K562 (cell line): ENCODE results near the gene MRPS15. TPM values are rescaled to one million over a fixed set of nuclear protein-coding genes. Genes with fewer than 3 reads are reported as not detected.

ENCODE experiments used
- ATAC-seq: fragments of 200-7000 bp; cut with Tn5 transposase; 3 replicates; pipeline ENCODE4 v1.9.1; 2020; ENCODE audit warnings: moderate library complexity
- BruUV-seq: library from RNA; stranded (reverse); fragments of 400-500 nt; replicated peaks from 2 replicates; lab custom pipeline; 2021; lab: Mats Ljungman, UMichigan
- CTCF ChIA-PET: fragments of 300-600 bp; formaldehyde crosslinking; extraction: SDS; loops from one replicate; lab custom pipeline; 2021; ENCODE audit warnings: low intra/inter-chr PET ratio; lab: Yijun Ruan, JAX
- POLR2A ChIA-PET: fragments of 300-600, 350-650 bp; sonication (Branson Sonifier 250); formaldehyde crosslinking; extraction: SDS; loops from one replicate; lab custom pipeline; 2021; ENCODE audit warnings: antibody characterized with exemption, inconsistent platforms; lab: Yijun Ruan, JAX
- DNase-seq, 4 experiments: peaks; one replicate each; pipeline versions ENCODE4 v3.0.0 to v3.0.0-alpha.2; 2011 to 2018; ENCODE audit warnings: low spot score in 3 of 4, mixed read lengths in 3 of 4; ENCODE audit errors: extremely low read depth in 1 of 4
- FAIRE-seq: peaks from 2 replicates; lab custom pipeline; 2011; peaks lifted over from hg19 to GRCh38; lab: Jason Lieb, UNC
- H2AFZ ChIP-seq: 2 replicates; pipeline ENCODE4 v1.6.0; 2011; ENCODE audit warnings: low read depth, low read length, control low read depth, inconsistent platforms
- H3K27ac ChIP-seq: fragments of 200-600 bp; 3 replicates; pipeline ENCODE4 v1.8.0; 2011; ENCODE audit warnings: low read depth, mild to moderate bottlenecking, control low read depth, inconsistent platforms, low read length, moderate library complexity, mixed read lengths; ENCODE audit errors: extremely low read depth
- H3K27me3 ChIP-seq, 2 experiments: fragments of 300-600 bp in 1 of 2; 2 replicates in 1 of 2; 3 replicates in 1 of 2; pipeline versions ENCODE4 v1.6.0 to v1.8.0; 2011; ENCODE audit warnings: inconsistent platforms in 2 of 2, low read length in 2 of 2, mild to moderate bottlenecking in 1 of 2, mixed read lengths in 1 of 2, moderate library complexity in 1 of 2; ENCODE audit not compliant: control insufficient read depth in 2 of 2, insufficient read depth in 2 of 2
- H3K36me3 ChIP-seq: fragments of 300-600 bp; 3 replicates; pipeline ENCODE4 v1.8.0; 2011; ENCODE audit warnings: mild to moderate bottlenecking, low read length, inconsistent platforms; ENCODE audit not compliant: control insufficient read depth, insufficient read depth
- H3K4me1 ChIP-seq, 2 experiments: fragments of 200-600 bp in 1 of 2; replicated peaks in 1 of 2; 2 replicates in 1 of 2; 3 replicates in 1 of 2; pipeline versions ENCODE4 v1.5.1 to v1.8.0; 2011; ENCODE audit warnings: inconsistent platforms in 2 of 2, low read length in 2 of 2, mild to moderate bottlenecking in 1 of 2, mixed read lengths in 1 of 2, moderate library complexity in 1 of 2; ENCODE audit not compliant: control insufficient read depth in 2 of 2, insufficient read depth in 2 of 2
- H3K4me2 ChIP-seq: 2 replicates; pipeline ENCODE4 v1.6.1; 2011; ENCODE audit warnings: low read length, control low read depth, inconsistent platforms, mixed read lengths; ENCODE audit not compliant: insufficient read depth
- H3K4me3 ChIP-seq: fragments of 200-600 bp; sonication (generic), shearing (Covaris generic); 2 replicates; pipeline ENCODE4 v1.5.1; 2016; ENCODE audit warnings: control low read depth, inconsistent platforms
- H3K79me2 ChIP-seq: fragments of 200-600 bp; 3 replicates; pipeline ENCODE4 v1.8.0; 2011; ENCODE audit warnings: low read length, inconsistent platforms; ENCODE audit not compliant: control insufficient read depth, insufficient read depth
- H3K9ac ChIP-seq, 2 experiments: 2 replicates each; pipeline versions ENCODE4 v1.6.0 to v1.6.1; 2011; ENCODE audit warnings: low read depth in 2 of 2, low read length in 2 of 2, control low read depth in 1 of 2, inconsistent platforms in 1 of 2, mild to moderate bottlenecking in 1 of 2, mixed read lengths in 1 of 2; ENCODE audit not compliant: insufficient read depth in 1 of 2
- H3K9me1 ChIP-seq: one replicate; pipeline ENCODE4 v1.6.0; 2011; ENCODE audit warnings: inconsistent platforms, mild to moderate bottlenecking, low read length, moderate library complexity; ENCODE audit not compliant: control insufficient read depth, insufficient read depth
- H3K9me3 ChIP-seq: replicated peaks from 2 replicates; pipeline ENCODE4 v1.5.1; 2011; ENCODE audit warnings: low read depth, low read length, inconsistent platforms; ENCODE audit not compliant: control insufficient read depth, insufficient read depth
- H4K20me1 ChIP-seq: replicated peaks from 2 replicates; pipeline ENCODE4 v1.6.1; 2011; ENCODE audit warnings: low read length, inconsistent platforms, mixed read lengths; ENCODE audit not compliant: control insufficient read depth, insufficient read depth
- DPF2 ChIP-seq: fragments of 450-650 bp; IDR thresholded peaks from 2 replicates; pipeline ENCODE4 v1.6.1; 2016
- EP300 ChIP-seq: IDR thresholded peaks from 2 replicates; pipeline ENCODE4 v1.6.1; 2012; ENCODE audit warnings: low read length, improper control_type of control experiment
- FOSL1 ChIP-seq: fragments of 200-800 bp; sonication (Bioruptor generic); conservative IDR thresholded peaks from 2 replicates; pipeline ENCODE4 v1.6.1; 2016; ENCODE audit warnings: missing genetic modification characterization, missing compliant biosample characterization
- FOXP1 ChIP-seq: sonication (generic); formaldehyde crosslinking; IDR thresholded peaks from 2 replicates; pipeline ENCODE4 v1.8.0; 2022; ENCODE audit warnings: mild to moderate bottlenecking, missing genetic modification reagents
- KDM4B ChIP-seq, 2 experiments: fragments of 450-650 bp in 1 of 2; sonication (generic) in 1 of 2; IDR thresholded peaks; 2 replicates each; pipeline ENCODE4 v1.6.1; 2016 to 2017; ENCODE audit warnings: borderline replicate concordance in 2 of 2, antibody characterized with exemption in 1 of 2, low read depth in 1 of 2, mild to moderate bottlenecking in 1 of 2
- MTA3 ChIP-seq: fragments of 450-650 bp; formaldehyde crosslinking; IDR thresholded peaks from 2 replicates; pipeline ENCODE4 v1.6.1; 2017; ENCODE audit warnings: mild to moderate bottlenecking, borderline replicate concordance
- SMAD2 ChIP-seq: fragments of 150-350 bp; IDR thresholded peaks from 2 replicates; pipeline ENCODE4 v1.6.1; 2014; ENCODE audit warnings: low read depth, mild to moderate bottlenecking, low read length
- ZNF41 ChIP-seq: fragments of 250-450 bp; sonication (Bioruptor Pico); conservative IDR thresholded peaks from 2 replicates; pipeline ENCODE4 v1.4.0; 2020; ENCODE audit warnings: mild to moderate bottlenecking
- ZNF586 ChIP-seq: fragments of 450-650 bp; formaldehyde crosslinking; conservative IDR thresholded peaks from 2 replicates; pipeline ENCODE4 v1.4.0; 2020; ENCODE audit warnings: mild to moderate bottlenecking, moderate library complexity
- WGBS: fragments of 100-300 bp; shearing (Covaris generic); methylation state at CpG from one replicate; pipeline ENCODE4 v1.1.6; 2016; ENCODE audit warnings: low coverage, mixed read lengths; ENCODE audit not compliant: insufficient coverage; ENCODE audit errors: missing lambda C conversion rate; 5-methylcytosine and 5-hydroxymethylcytosine counted together
- in situ Hi-C: fragments of 300-500 bp; cut with MboI; formaldehyde crosslinking; loops from 4 replicates; pipeline ENCODE4 v1.15.0; 2018; ENCODE audit warnings: inconsistent platforms, mixed read lengths
- intact Hi-C: fragments of 100-400 bp; cut with micrococcal nuclease; formaldehyde crosslinking; loops from 2 replicates; pipeline ENCODE4 v1.14.2; 2022
- polyA plus RNA-seq, 8 experiments: library from polyadenylated mRNA; depleted of rRNA in 4 of 8; stranded (reverse) in 5 of 8; unstranded in 3 of 8; fragments of >200 nt; fragmentation: Nextera tagmentation in 2 of 8; fragmentation: Illumina TruSeq in 1 of 8; extraction: Ambion mirVana in 2 of 8; extraction: Trizol in 1 of 8; gene quantifications; 2 replicates each; pipeline versions ENCODE4 v1.2.1 to v1.2.3, GENCODE V29; 2011 to 2014; ENCODE audit warnings: inconsistent platforms in 1 of 8, missing spikeins in 1 of 8
- total RNA-seq, 7 experiments: library from RNA; depleted of rRNA in 6 of 7; stranded (reverse); fragments of >200 nt in 6 of 7; fragmentation: Illumina TruSeq in 2 of 7; extraction: Trizol in 2 of 7; gene quantifications; 2 replicates each; pipeline versions ENCODE4 v1.2.1 to v1.2.3, GENCODE V29; 2011 to 2021; ENCODE audit warnings: low replicate concordance in 1 of 7

The MRPS15 gene
- total and polyA plus RNA-seq, 9 of the 15 experiments (the other 6 are each of a cell fraction or from before 2014, with no cell fraction given), result 62.9 to 286 (median 149) TPM

GRCh38 chr1:36450919-36451305 lies 13.3 kb downstream of the MRPS15 start:
- TF ChIP-seq ZNF586 (CRISPR knock-in tag), result no peak
- no peak for TF ChIP-seq FOXP1 (CRISPR knock-in tag)
- no peak for TF ChIP-seq ZNF41 (CRISPR knock-in tag)
- no peak for TF ChIP-seq FOSL1 (tag)
- TF ChIP-seq MTA3, result no peak
- no peak for TF ChIP-seq EP300
- TF ChIP-seq KDM4B (IDR thresholded peaks at IDR 0.05; ENCODE audit: borderline replicate concordance in 2 of 2, low read depth in 1 of 2), result no peak
- TF ChIP-seq DPF2, result no peak
- TF ChIP-seq SMAD2, result no peak
- no peak overlapping the region for H3K9ac ChIP-seq
- H3K27me3 ChIP-seq, result no peaks in the 10 kb centered on the region
- in situ Hi-C loops (no loop called here), intact Hi-C loops (no loop called here)
- ATAC-seq, result no peak
- BruUV-seq, result no TSS peak
- H3K79me2 ChIP-seq, result no peaks in the 10 kb centered on the region
- no peak overlapping the region for H3K4me3 ChIP-seq
- peaks cover 20% of the 10 kb centered on the region for H3K36me3 ChIP-seq
- ChIA-PET POLR2A (interaction anchor here (0.7 to 1.2 kb wide), 6 partner anchors 10 to 65 kb away, joined by 3 to 6 read pairs (median 4); partner anchors contain the start of gene MRPS15), CTCF (no interaction called here)
- WGBS, result 75% methylated on average over 11 of the region's 18 CpGs
- no peaks in the 10 kb centered on the region for H4K20me1 ChIP-seq
- no peak for FAIRE-seq
- no peaks in the 10 kb centered on the region for H3K9me3 ChIP-seq
- no peak overlapping the region for H3K4me2 ChIP-seq
- no peak for DNase-seq
- H3K27ac ChIP-seq, result no peak overlapping the region
- no peak overlapping the region for H2AFZ ChIP-seq
- H3K9me1 ChIP-seq, result no peaks in the 10 kb centered on the region
- H3K4me1 ChIP-seq, result peaks cover 21 to 33% of the 10 kb centered on the region in 2 experiments
